T47D (cell line): ENCODE data around the gene CCDC142.

Experiments
- DNase-seq, 2 experiments: peaks; one replicate each; pipeline versions ENCODE4 v3.0.0 to v3.0.0-alpha.2; 2011 to 2012; ENCODE audit warnings: low read depth in 1 of 2, low spot score in 1 of 2
- JUND ChIP-seq: IDR thresholded peaks from 2 replicates; pipeline ENCODE4 v1.6.1; 2012; ENCODE audit warnings: low read depth
- in situ Hi-C: cut with HindIII; loops from 2 replicates; pipeline ENCODE4 v1.10.0; 2016; ENCODE audit warnings: low sequenced_read_pairs, low pct_unique_long_range_greater_than_20kb

Gene CCDC142

GRCh38 chr2:74500578-74500946, 17.8 kb upstream of the CCDC142 start:
- TF ChIP-seq JUND = no peak
- in situ Hi-C loops = no loop called here
- no peak for DNase-seq

GRCh38 chr2:74499940-74500577, 17.3 kb upstream of the CCDC142 start:
- DNase-seq = no peak
- in situ Hi-C loops = no loop called here
- TF ChIP-seq JUND = no peak

GRCh38 chr2:74499267-74499939, 16.6 kb upstream of the CCDC142 start, which contains the start of gene LBX2:
Gene LBX2, minus strand, starts transcription at chr2:74499603. Its CDS starts 66 bp downstream, at chr2:74499537.
- no peak for TF ChIP-seq JUND
- in situ Hi-C loops = no loop called here
- DNase-seq = no peak

GRCh38 chr2:74498500-74499266, 15.9 kb upstream of the CCDC142 start:
- no peak for DNase-seq
- TF ChIP-seq JUND = no peak
- in situ Hi-C loops = no loop called here

- TF ChIP-seq JUND = no peak
- in situ Hi-C loops = no loop called here
- DNase-seq = no peak
These were observed 15.1 kb upstream of the CCDC142 start for GRCh38 chr2:74497777-74498499.

- in situ Hi-C loops = no loop called here
- no peak for DNase-seq
- TF ChIP-seq JUND = no peak
These were observed 14.4 kb upstream of the CCDC142 start for GRCh38 chr2:74496997-74497776.

GRCh38 chr2:74495440-74495839, 12.6 kb upstream of the CCDC142 start:
- TF ChIP-seq JUND = no peak
- DNase-seq = no peak
- in situ Hi-C loops = no loop called here

GRCh38 chr2:74493546-74493945, 10.7 kb upstream of the CCDC142 start:
- TF ChIP-seq JUND = no peak
- no peak for DNase-seq
- in situ Hi-C loops = no loop called here

- no peak for DNase-seq
- in situ Hi-C loops = no loop called here
- no peak for TF ChIP-seq JUND
These were observed 9.1 kb upstream of the CCDC142 start for GRCh38 chr2:74491648-74492544.

GRCh38 chr2:74489906-74490305, 7.1 kb upstream of the CCDC142 start:
- TF ChIP-seq JUND = no peak
- no peak for DNase-seq
- in situ Hi-C loops = no loop called here
